K562 (cell line): Measurements from ENCODE around the gene TPRG1L. TPM values are rescaled to one million over a fixed set of nuclear protein-coding genes. Genes with fewer than 3 reads are reported as not detected.

Experiments used
- ATAC-seq: fragments of 200-7000 bp; cut with Tn5 transposase; 3 replicates; pipeline ENCODE4 v1.9.1; 2020; ENCODE audit warnings: moderate library complexity
- BruUV-seq: library from RNA; stranded (reverse); fragments of 400-500 nt; replicated peaks from 2 replicates; lab custom pipeline; 2021; lab: Mats Ljungman, UMichigan
- CTCF ChIA-PET: fragments of 300-600 bp; formaldehyde crosslinking; extraction: SDS; loops from one replicate; lab custom pipeline; 2021; ENCODE audit warnings: low intra/inter-chr PET ratio; lab: Yijun Ruan, JAX
- POLR2A ChIA-PET: fragments of 300-600, 350-650 bp; sonication (Branson Sonifier 250); formaldehyde crosslinking; extraction: SDS; loops from one replicate; lab custom pipeline; 2021; ENCODE audit warnings: antibody characterized with exemption, inconsistent platforms; lab: Yijun Ruan, JAX
- DNase-seq, 4 experiments: peaks; one replicate each; pipeline versions ENCODE4 v3.0.0 to v3.0.0-alpha.2; 2011 to 2018; ENCODE audit warnings: low spot score in 3 of 4, mixed read lengths in 3 of 4; ENCODE audit errors: extremely low read depth in 1 of 4
- FAIRE-seq: peaks from 2 replicates; lab custom pipeline; 2011; peaks lifted over from hg19 to GRCh38; lab: Jason Lieb, UNC
- H2AFZ ChIP-seq: 2 replicates; pipeline ENCODE4 v1.6.0; 2011; ENCODE audit warnings: low read depth, low read length, control low read depth, inconsistent platforms
- H3K27ac ChIP-seq: fragments of 200-600 bp; 3 replicates; pipeline ENCODE4 v1.8.0; 2011; ENCODE audit warnings: low read depth, mild to moderate bottlenecking, control low read depth, inconsistent platforms, low read length, moderate library complexity, mixed read lengths; ENCODE audit errors: extremely low read depth
- H3K27me3 ChIP-seq, 2 experiments: fragments of 300-600 bp in 1 of 2; 2 replicates in 1 of 2; 3 replicates in 1 of 2; pipeline versions ENCODE4 v1.6.0 to v1.8.0; 2011; ENCODE audit warnings: inconsistent platforms in 2 of 2, low read length in 2 of 2, mild to moderate bottlenecking in 1 of 2, mixed read lengths in 1 of 2, moderate library complexity in 1 of 2; ENCODE audit not compliant: control insufficient read depth in 2 of 2, insufficient read depth in 2 of 2
- H3K36me3 ChIP-seq: fragments of 300-600 bp; 3 replicates; pipeline ENCODE4 v1.8.0; 2011; ENCODE audit warnings: mild to moderate bottlenecking, low read length, inconsistent platforms; ENCODE audit not compliant: control insufficient read depth, insufficient read depth
- H3K4me1 ChIP-seq, 2 experiments: fragments of 200-600 bp in 1 of 2; replicated peaks in 1 of 2; 2 replicates in 1 of 2; 3 replicates in 1 of 2; pipeline versions ENCODE4 v1.5.1 to v1.8.0; 2011; ENCODE audit warnings: inconsistent platforms in 2 of 2, low read length in 2 of 2, mild to moderate bottlenecking in 1 of 2, mixed read lengths in 1 of 2, moderate library complexity in 1 of 2; ENCODE audit not compliant: control insufficient read depth in 2 of 2, insufficient read depth in 2 of 2
- H3K4me2 ChIP-seq: 2 replicates; pipeline ENCODE4 v1.6.1; 2011; ENCODE audit warnings: low read length, control low read depth, inconsistent platforms, mixed read lengths; ENCODE audit not compliant: insufficient read depth
- H3K4me3 ChIP-seq: fragments of 200-600 bp; sonication (generic), shearing (Covaris generic); 2 replicates; pipeline ENCODE4 v1.5.1; 2016; ENCODE audit warnings: control low read depth, inconsistent platforms
- H3K79me2 ChIP-seq: fragments of 200-600 bp; 3 replicates; pipeline ENCODE4 v1.8.0; 2011; ENCODE audit warnings: low read length, inconsistent platforms; ENCODE audit not compliant: control insufficient read depth, insufficient read depth
- H3K9ac ChIP-seq, 2 experiments: 2 replicates each; pipeline versions ENCODE4 v1.6.0 to v1.6.1; 2011; ENCODE audit warnings: low read depth in 2 of 2, low read length in 2 of 2, control low read depth in 1 of 2, inconsistent platforms in 1 of 2, mild to moderate bottlenecking in 1 of 2, mixed read lengths in 1 of 2; ENCODE audit not compliant: insufficient read depth in 1 of 2
- H3K9me1 ChIP-seq: one replicate; pipeline ENCODE4 v1.6.0; 2011; ENCODE audit warnings: inconsistent platforms, mild to moderate bottlenecking, low read length, moderate library complexity; ENCODE audit not compliant: control insufficient read depth, insufficient read depth
- H3K9me3 ChIP-seq: replicated peaks from 2 replicates; pipeline ENCODE4 v1.5.1; 2011; ENCODE audit warnings: low read depth, low read length, inconsistent platforms; ENCODE audit not compliant: control insufficient read depth, insufficient read depth
- H4K20me1 ChIP-seq: replicated peaks from 2 replicates; pipeline ENCODE4 v1.6.1; 2011; ENCODE audit warnings: low read length, inconsistent platforms, mixed read lengths; ENCODE audit not compliant: control insufficient read depth, insufficient read depth
- HBP1 ChIP-seq: fragments of 450-650 bp; formaldehyde crosslinking; IDR thresholded peaks from 2 replicates; pipeline ENCODE4 v1.4.0; 2022; ENCODE audit warnings: missing genetic modification characterization
- MAFG ChIP-seq: fragments of 450-650 bp; conservative IDR thresholded peaks from 2 replicates; pipeline ENCODE4 v1.6.1; 2016; ENCODE audit warnings: missing genetic modification characterization, missing compliant biosample characterization
- POLR2G ChIP-seq: fragments of 200-400 bp; formaldehyde crosslinking; IDR thresholded peaks from 2 replicates; pipeline ENCODE4 v1.6.1; 2017; ENCODE audit warnings: low read depth, mild to moderate bottlenecking, antibody characterized with exemption, low read length, moderate library complexity
- RAD21 ChIP-seq, 2 experiments: fragments of 250-450 bp in 1 of 2; fragments of 450-650 bp in 1 of 2; sonication (Bioruptor Pico) in 1 of 2; formaldehyde crosslinking in 1 of 2; IDR thresholded peaks in 1 of 2; conservative IDR thresholded peaks in 1 of 2; 2 replicates each; pipeline versions ENCODE4 v1.4.0 to v1.8.0; 2020 to 2022; ENCODE audit warnings: mild to moderate bottlenecking in 2 of 2, moderate library complexity in 1 of 2
- ZNF263 ChIP-seq: sonication (generic); formaldehyde crosslinking; IDR thresholded peaks from 2 replicates; pipeline ENCODE4 v1.8.0; 2022; ENCODE audit warnings: mild to moderate bottlenecking, missing genetic modification reagents, borderline replicate concordance
- WGBS: fragments of 100-300 bp; shearing (Covaris generic); methylation state at CpG from one replicate; pipeline ENCODE4 v1.1.6; 2016; ENCODE audit warnings: low coverage, mixed read lengths; ENCODE audit not compliant: insufficient coverage; ENCODE audit errors: missing lambda C conversion rate; 5-methylcytosine and 5-hydroxymethylcytosine counted together
- in situ Hi-C: fragments of 300-500 bp; cut with MboI; formaldehyde crosslinking; loops from 4 replicates; pipeline ENCODE4 v1.15.0; 2018; ENCODE audit warnings: inconsistent platforms, mixed read lengths
- intact Hi-C: fragments of 100-400 bp; cut with micrococcal nuclease; formaldehyde crosslinking; loops from 2 replicates; pipeline ENCODE4 v1.14.2; 2022
- polyA plus RNA-seq, 8 experiments: library from polyadenylated mRNA; depleted of rRNA in 4 of 8; stranded (reverse) in 5 of 8; unstranded in 3 of 8; fragments of >200 nt; fragmentation: Nextera tagmentation in 2 of 8; fragmentation: Illumina TruSeq in 1 of 8; extraction: Ambion mirVana in 2 of 8; extraction: Trizol in 1 of 8; gene quantifications; 2 replicates each; pipeline versions ENCODE4 v1.2.1 to v1.2.3, GENCODE V29; 2011 to 2014; ENCODE audit warnings: inconsistent platforms in 1 of 8, missing spikeins in 1 of 8
- total RNA-seq, 7 experiments: library from RNA; depleted of rRNA in 6 of 7; stranded (reverse); fragments of >200 nt in 6 of 7; fragmentation: Illumina TruSeq in 2 of 7; extraction: Trizol in 2 of 7; gene quantifications; 2 replicates each; pipeline versions ENCODE4 v1.2.1 to v1.2.3, GENCODE V29; 2011 to 2021; ENCODE audit warnings: low replicate concordance in 1 of 7

Gene TPRG1L
- total and polyA plus RNA-seq, 9 of the 15 experiments (the other 6 are each of a cell fraction or from before 2014, with no cell fraction given) = 1.6 to 11.0 (median 6.2) TPM

- ATAC-seq (no peak), FAIRE-seq (no peak), DNase-seq (no peak)
- peaks cover 21% of the 10 kb centered on the region for H4K20me1 ChIP-seq
- CTCF ChIA-PET = no interaction called here
- BruUV-seq = no TSS peak
- POLR2A ChIA-PET = interaction anchor here (0.6 to 1.5 kb wide), 3 partner anchors 8 to 83 kb away, joined by 3 read pairs; no protein-coding TSS in a partner anchor
- TF ChIP-seq RAD21 (CRISPR knock-in tag; conservative IDR thresholded peaks at IDR 0.05 in 1 of 2, IDR thresholded peaks at IDR 0.05 in 1 of 2) = no peak
- TF ChIP-seq MAFG (tag) = no peak
- TF ChIP-seq POLR2G = 0 out of 2 replicates have a peak, but pooled peaks have one; percentile 22
- peaks cover 19 to 74% of the 10 kb centered on the region in 2 experiments; a peak in 4 of 5 replicates for H3K27me3 ChIP-seq
- 5% methylated on average over 14 of the region's 15 CpGs for WGBS
- no peaks in the 10 kb centered on the region for H3K79me2 ChIP-seq
- no peak overlapping the region for H3K4me2 ChIP-seq
- no peak overlapping the region for H2AFZ ChIP-seq
- H3K36me3 ChIP-seq = no peaks in the 10 kb centered on the region
- H3K9me3 ChIP-seq = no peaks in the 10 kb centered on the region
- H3K27ac ChIP-seq = no peak overlapping the region
- in situ Hi-C loops = no loop called here
- H3K9ac ChIP-seq = 0 out of 4 replicates have a peak overlapping the region, but pooled peaks of 1 of the 2 experiments have one; percentile 26
- intact Hi-C loops = no loop called here
- H3K4me1 ChIP-seq = peaks cover 6 to 67% of the 10 kb centered on the region in 2 experiments; a peak in 3 of 5 replicates
- no peak overlapping the region for H3K4me3 ChIP-seq
- H3K9me1 ChIP-seq = no peaks in the 10 kb centered on the region
Observed at GRCh38 chr1:3599816-3600215, 25.0 kb upstream of the TPRG1L start.

DNA sequence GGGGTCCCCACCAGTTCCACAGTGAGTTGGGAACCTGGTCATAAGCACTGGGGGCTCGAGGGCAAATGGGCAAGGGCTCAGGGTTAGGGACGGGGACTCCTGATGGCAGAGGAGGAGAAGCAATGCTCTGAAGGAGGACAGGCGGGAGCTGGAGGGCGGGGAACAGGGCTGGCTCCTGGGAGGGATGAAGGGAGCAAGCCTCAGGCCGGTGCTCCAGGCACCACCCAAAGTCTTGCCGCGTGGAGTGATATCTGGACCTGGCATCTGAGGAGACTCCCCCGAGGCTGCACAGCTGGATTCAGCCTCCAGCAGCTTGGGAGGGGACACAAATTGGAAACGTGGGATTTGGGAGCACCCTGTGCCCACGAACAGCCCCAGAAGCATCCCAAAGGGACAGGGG, 24.5 kb upstream of the TPRG1L start:
- POLR2A ChIA-PET = interaction anchor here (0.7 to 1.1 kb wide), 2 partner anchors 17 to 19 kb away, joined by 3 read pairs; no protein-coding TSS in a partner anchor
- no peak overlapping the region for H3K4me3 ChIP-seq
- H3K9ac ChIP-seq = no peak overlapping the region
- H4K20me1 ChIP-seq = peaks cover 21% of the 10 kb centered on the region
- CTCF ChIA-PET = no interaction called here
- H3K4me2 ChIP-seq = no peak overlapping the region
- FAIRE-seq = no peak
- in situ Hi-C loops (no loop called here), intact Hi-C loops (no loop called here)
- H3K9me1 ChIP-seq = no peaks in the 10 kb centered on the region
- no TSS peak for BruUV-seq
- peaks cover 14 to 69% of the 10 kb centered on the region in 2 experiments; a peak in 4 of 5 replicates for H3K27me3 ChIP-seq
- TF ChIP-seq ZNF263 (CRISPR knock-in tag) = peak; percentile 88
- TF ChIP-seq HBP1 (CRISPR knock-in tag) = no peak
- no peak overlapping the region for H2AFZ ChIP-seq
- DNase-seq = no peak
- WGBS = 4% methylated on average over 10 of the region's 10 CpGs
- ATAC-seq = no peak
- H3K36me3 ChIP-seq = no peaks in the 10 kb centered on the region
- peaks cover 6 to 65% of the 10 kb centered on the region in 2 experiments; a peak in 3 of 5 replicates for H3K4me1 ChIP-seq
- no peaks in the 10 kb centered on the region for H3K79me2 ChIP-seq
- no peaks in the 10 kb centered on the region for H3K9me3 ChIP-seq
- no peak overlapping the region for H3K27ac ChIP-seq
